HPDE6-E6E7 (cell line): ENCODE results near the gene SEMA4G.

Experiments used
- DNase-seq: peaks from one replicate; pipeline ENCODE4 v3.0.0; 2011; ENCODE audit warnings: missing footprints; ENCODE audit errors: extremely low spot score

SEMA4G gene

DNA sequence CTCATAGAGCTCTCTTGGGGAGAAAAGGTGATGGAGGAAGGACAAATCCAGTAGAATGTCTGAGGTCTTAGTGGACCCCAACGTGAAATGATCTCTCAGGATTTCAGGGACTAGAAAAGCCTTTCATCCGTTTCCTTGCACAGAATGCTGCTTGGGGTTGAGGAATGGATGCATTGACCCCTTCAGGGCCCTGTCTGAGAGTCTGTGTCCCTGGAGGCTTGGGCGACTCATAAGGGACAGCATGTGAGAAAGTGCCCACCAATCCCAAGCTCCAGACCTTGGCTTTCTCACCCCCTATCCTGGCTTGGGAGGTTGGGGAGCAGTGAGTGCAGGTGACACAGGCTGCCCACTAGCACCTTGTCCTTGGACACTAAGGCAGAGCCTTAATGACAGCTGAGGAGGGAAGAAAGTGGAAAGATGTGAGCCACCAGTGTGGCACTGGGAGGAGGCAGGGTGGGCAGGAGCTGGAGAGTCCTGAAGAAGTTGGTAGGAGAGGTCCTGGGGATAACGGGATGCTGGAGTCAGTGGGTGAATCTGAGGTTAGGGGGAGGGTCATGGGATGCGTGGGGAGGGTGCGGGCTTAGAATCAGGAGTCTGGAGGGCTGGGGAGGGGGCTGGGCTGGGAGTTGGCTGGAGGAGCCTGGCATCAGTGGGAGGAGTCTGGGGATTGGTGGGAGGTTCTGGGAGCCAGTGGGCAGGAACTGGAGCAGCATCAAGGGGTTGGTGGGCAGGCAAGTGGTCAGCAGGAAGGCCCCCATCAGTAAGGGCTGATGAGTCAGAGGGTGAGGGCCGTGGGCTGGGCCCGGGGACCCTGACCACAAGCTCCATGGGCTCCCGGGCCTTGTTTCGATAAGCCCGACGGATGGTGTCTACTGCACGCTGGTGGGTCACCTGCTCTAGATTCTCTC is 38.9 kb downstream of the SEMA4G start:
- DNase-seq, result no peak

DNA sequence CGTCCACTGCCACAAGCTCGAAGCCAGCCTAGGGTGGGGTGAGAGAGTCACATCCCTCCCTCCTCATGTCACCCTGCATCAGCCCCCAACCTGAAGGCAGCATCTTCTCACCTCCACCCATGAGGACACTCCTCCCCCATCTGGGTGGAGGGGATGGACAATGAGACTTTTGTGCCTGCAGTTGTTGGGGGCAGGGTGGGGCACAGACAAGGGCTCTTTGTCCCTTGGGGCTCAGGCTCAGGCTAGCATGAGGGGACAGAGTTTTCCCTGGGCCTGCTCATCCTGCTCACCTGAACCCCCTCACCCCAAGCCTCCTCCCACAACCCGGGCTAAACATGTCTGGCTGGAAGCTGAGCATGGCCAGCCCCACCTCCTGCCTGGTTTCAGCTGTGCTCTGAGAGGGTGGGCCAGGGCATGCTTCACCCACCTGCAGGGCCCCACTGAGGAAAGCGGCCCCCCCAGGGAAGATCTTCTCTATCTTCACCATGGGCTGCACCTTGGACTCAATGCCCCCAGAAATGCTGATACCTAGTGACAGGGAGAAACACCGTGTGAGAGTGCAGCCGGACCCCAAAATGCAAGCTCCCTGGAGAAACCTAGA is 39.6 kb downstream of the SEMA4G start:
- DNase-seq, result no peak

DNA sequence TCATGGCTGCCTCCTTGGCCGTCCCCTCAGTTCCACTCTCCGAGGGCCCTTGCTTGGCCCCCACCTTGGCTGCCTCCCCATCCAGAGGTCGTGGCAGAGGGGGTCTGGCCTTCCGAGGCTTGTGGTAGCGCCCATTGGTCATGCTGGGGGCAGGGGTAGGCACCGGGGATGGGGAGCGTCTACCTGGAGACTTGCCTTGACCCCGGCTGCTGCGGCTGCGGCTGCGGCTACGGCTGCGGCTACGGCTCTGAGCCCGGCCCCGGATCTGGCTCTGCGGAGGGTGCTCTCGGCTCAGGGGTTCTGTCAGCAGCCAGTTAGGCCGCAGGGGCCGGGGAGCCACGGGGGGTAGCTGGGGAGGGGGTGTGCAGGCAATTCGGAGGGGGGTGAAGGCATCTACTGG is 41.0 kb downstream of the SEMA4G start:
- DNase-seq, result no peak

DNA sequence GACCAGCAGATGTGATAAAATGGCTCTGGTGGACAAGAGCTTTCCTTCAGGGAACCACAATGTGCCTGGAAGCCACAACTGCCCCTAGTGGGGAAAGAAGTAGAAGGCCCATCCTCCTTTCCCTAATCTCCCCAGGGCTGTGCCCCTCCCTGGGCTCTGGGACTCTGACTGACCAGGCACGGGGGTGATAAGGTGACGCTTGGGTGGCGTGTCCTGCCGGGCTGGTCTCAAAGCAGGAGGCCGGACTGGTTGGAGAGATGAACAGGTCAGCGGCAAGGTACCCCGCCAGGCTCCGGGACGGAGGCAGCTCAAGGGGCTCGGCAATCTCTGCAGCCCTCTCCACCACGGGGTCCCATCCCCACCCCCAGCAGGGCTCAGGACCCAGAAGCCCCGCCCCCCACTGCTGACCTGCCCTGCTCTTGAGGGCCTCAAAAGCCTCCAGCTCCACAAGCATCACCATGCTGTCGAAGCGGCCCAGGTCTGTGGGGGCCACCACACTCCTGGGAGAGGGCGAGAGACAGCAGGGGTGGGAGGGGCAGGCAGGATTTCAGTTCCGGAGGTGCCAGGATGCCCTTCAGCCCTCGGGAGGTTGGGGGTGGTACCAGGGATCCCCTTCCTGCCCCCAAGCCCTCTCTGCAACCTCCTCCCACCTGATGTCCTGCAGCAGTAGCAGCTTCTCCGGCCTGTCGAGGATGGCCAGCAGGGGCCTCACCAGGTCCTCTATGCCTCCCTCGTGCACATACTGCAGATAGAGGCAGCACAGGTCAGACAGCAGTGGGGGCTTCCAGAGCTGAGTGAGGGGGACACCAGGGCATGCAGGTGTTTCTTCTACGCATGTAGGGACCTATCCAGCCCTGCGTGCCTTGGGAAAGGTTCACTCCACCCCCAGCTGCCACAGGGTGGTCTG is 42.5 kb downstream of the SEMA4G start:
- no peak for DNase-seq

DNA sequence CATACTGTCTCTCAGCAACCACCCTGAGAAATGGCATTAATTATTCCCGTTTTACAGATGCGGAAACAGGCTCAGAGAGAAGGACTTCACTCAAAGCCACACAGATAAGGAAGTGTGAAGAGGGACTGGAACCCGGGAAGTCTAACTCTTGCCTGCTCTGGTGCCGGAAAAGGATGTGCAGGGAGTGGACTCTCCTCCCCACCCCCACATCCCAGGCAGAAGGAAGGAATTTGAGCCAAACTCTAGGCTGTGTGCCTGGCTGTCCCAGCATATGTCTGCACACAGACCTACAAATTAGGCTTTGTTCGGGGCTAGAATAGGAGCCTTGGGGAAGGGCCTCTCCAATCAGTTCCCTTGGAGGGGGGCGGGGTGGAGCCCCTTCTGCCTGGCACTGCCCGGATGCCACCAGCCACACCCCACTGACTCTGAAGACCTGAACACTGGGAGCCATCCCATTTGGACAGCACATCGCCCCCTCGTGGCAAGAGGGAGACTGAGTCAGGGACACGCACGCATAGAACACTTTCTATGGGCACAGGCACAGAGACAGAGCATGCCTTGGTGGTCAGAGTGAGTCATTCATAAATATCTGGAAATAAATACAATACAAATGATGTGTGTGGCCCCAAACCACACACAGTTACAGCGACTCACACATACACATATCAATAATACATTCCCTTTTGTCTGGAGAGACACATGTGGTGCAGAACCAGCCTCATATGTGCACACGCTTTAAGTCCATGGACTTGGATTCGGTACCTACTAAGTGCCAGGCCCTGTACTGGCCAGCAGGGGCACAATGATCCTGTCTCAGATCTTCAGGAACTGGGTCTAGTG is 43.4 kb downstream of the SEMA4G start:
- peak; percentile 86 for DNase-seq

DNA sequence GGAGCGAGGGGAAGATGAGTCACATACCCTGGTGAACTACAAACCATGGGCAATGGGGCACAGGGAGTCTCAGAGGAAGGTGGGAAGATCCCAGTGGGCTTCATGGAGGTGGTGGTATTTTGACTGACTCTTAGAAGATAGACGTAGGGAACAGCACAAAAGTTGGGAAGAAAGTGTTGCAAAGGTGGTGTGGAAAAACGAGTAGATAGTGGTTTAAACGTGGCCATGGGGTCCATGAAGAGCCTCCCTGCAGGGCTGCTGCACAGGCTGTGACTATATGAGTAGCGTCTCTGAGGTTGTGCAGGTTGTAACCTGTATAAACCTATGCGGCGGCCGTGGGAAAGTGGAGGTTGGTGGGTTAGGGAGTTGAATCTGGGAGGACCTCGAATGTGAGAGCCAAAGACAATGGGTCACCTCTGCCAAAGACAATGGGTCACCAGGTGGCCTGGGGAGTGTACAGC is 44.1 kb downstream of the SEMA4G start:
- peak; percentile 33 for DNase-seq

DNA sequence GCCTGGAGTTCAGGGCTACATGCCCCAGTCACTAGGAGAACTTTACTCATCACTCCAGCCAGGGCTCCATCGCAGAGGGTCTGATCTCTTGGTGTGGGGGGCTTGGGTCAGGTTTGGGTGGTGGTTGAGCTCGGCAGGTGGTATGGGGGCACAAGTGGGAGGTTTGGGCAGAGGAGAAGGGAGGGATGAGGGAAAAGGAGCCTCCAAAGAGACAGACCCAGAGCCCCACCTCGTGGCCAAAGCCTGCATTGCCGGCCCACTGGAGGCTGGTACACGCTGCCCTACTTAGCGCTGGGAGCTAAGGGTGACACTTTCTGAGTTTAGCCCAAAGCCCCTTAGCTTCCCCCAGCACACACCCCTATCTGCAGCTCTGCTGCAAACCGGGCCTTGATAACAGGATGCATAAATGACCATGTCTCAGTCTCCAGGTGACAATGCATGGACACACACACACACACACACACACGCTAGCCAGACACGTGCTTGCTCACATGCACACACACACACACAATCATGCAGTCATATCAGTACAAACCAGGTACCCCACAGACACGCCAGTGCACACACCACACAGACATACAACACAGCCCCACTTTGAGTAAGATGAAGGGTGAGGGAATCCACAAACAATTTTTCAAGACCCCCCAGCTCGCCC is 45.1 kb downstream of the SEMA4G start:
- peak; percentile 54 for DNase-seq

DNA sequence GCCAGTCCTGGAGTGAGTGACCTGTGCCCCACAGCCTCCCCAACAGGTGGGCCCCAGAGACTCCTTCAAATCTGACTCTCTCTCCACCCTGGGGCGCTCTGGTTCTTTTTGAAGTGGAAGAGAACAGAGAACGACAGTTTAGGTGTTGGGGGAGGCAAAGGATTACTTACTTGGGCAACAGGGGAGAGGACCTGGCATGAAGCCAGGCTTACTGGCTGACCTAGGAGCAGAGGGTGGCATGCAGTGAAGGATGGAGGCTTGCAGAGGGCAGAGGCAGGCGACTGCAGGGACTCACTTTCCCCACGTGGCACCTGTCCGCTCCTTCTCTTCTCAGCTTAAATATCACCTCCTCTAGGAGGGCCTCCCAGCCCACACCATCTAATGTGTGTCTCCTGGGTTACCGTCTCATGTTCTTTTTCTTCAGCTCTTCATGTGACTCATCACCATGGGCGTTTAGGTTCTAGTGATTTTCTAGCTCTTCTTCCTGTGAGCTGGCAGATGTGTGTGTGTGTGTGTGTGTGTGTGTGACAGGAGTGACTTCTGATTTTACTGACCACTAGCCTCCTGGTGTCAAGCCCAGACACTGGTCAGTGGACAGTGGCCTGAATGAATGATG is 45.8 kb downstream of the SEMA4G start:
- peak; percentile 84 for DNase-seq

DNA sequence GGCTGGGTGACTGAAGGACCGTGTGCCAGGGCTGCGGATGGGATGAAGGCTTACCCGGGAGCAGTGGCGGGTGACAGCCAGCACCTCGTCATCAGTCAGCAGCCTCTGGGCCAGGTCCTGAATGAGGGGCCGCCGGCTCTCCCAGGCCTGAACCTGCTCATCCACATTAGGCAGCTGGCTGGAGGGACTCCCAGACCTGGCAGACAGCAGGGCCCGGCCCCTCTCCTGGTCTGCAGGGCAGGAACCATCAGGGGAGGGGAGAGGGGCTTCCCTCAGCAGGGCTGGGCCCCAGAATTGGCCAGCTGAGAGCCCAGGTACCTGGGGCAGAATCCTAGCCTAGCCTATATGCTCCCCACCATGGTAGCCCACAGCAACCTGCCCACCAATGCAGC is 46.3 kb downstream of the SEMA4G start:
- no peak for DNase-seq

DNA sequence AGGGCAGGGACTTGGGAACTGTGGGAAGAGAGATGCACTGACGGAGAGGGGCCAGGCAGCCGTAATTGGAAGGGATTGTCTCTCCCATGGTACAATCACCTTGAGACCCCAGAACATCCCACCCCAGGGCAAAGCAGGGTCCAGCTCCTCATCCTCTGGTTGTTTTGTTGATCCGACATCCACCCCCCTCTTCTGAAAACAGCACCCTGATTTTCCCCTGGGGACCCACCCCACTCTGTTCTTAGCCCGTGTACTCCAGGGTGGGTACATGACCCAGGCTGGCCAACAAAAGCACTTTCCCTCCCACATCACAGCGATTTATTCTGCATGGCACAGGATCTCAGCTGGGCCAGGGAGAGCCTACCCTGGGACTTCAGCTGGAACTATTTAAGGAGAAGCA is 47.5 kb downstream of the SEMA4G start:
- no peak for DNase-seq

DNA sequence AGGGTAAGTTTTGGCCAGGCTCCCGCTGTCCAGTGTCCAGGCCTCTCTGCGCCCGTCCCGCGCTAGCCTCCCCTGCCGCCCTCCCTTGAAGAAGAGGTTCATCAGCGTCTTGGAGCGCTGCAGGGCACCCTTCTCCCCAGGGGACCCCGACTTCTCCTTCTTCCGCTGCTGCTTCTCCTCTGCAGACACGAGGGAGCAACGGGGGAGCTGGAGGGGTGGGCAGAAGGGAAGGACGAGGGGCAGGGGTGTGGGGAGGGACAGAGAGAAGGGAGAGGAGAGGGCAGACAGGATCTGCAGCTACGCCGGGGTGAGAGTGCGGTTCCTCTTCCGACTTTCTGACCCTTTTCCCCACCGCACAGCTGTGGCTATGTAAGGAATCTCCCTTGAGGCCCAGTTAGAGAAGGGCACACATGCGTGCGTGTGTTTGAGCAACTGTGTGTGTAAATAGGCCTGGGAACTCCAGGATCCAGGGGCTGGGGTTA is 48.9 kb downstream of the SEMA4G start:
- no peak for DNase-seq

DNA sequence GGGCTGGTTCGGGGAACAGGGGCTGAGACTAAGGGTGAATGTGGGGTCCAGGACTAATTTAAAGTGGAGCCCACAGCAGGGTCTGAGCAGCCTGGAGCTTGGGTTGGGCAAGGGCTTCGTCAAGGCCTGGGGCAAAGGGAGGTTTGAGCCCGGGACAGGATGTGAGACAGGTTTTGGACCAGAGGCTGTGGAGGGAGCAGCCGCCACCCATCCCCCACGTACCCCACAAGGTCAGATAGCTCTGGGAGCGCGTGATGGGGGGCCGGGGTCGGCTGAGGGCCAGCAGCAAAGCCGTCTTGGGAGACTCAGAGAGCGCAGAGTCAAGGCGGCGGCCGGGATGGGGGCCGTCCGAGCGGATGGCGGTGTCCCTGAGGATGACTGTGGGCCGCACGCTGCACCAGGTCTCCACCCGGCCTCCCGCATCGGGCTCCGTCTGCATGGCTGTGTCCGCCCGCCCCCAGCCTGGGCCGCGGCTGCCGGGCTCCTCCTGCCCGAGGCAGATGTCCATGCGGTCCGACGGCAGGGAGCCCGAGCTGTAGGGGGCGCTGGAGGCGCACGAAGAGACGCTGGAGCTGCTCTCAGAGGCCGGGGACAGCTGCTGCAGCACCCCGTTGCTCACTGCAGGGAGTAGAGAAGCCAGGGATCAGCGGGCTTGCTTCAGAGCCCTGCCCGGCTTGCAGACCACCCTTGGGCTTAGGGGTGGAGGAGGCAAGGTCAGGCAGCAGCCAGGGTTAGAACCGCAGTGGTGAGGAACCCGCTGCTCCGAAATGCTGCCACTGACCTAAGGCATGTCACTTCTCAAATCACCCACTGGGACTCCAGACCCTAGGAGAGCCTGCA is 49.5 kb downstream of the SEMA4G start:
- peak; percentile 80 for DNase-seq
